Measurements from ENCODE around the gene SNRPD3. TPM values are rescaled to one million over a fixed set of nuclear protein-coding genes. Genes with fewer than 3 reads are reported as not detected.
A peak's percentile ranks its signal among the peaks of the same experiment; 100 is the strongest.

Gene SNRPD3
- total and polyA plus RNA-seq, 9 of the 15 experiments (the other 6 are each of a cell fraction or from before 2014, with no cell fraction given), result 131 to 366 (median 274) TPM

GRCh38 chr22:24525416-24526037 lies 30.3 kb upstream of the SNRPD3 start (continued):
- TF ChIP-seq ZNF518B (CRISPR knock-in tag; IDR thresholded peaks at IDR 0.05), result no peak
- TF ChIP-seq DACH1 (IDR thresholded peaks at IDR 0.05; ENCODE audit: partially characterized antibody), result no peak
- TF ChIP-seq SMARCA4 (IDR thresholded peaks at IDR 0.05), result 0 out of 2 replicates have a peak, but pooled peaks have one; percentile 15
- no peak for TF ChIP-seq L3MBTL2 (IDR thresholded peaks at IDR 0.05)
- no peak for TF ChIP-seq CAMTA2 (CRISPR knock-in tag; conservative IDR thresholded peaks at IDR 0.05)
- TF ChIP-seq KLF1 (tag; IDR thresholded peaks at IDR 0.05), result no peak
- no peak for TF ChIP-seq DMBX1 (CRISPR knock-in tag; IDR thresholded peaks at IDR 0.05; ENCODE audit: borderline replicate concordance)
- no peak for TF ChIP-seq SP1 (CRISPR knock-in tag; IDR thresholded peaks at IDR 0.05)
- no peak for TF ChIP-seq CLOCK (CRISPR knock-in tag; IDR thresholded peaks at IDR 0.05; ENCODE audit: borderline replicate concordance)
- TF ChIP-seq SRSF1 (IDR thresholded peaks at IDR 0.05; ENCODE audit: low read depth, low read length), result no peak
- no peak for TF ChIP-seq KHSRP (IDR thresholded peaks at IDR 0.05)
- no peak for TF ChIP-seq ZNF717 (CRISPR knock-in tag; IDR thresholded peaks at IDR 0.05)
- TF ChIP-seq, protein P1, sequence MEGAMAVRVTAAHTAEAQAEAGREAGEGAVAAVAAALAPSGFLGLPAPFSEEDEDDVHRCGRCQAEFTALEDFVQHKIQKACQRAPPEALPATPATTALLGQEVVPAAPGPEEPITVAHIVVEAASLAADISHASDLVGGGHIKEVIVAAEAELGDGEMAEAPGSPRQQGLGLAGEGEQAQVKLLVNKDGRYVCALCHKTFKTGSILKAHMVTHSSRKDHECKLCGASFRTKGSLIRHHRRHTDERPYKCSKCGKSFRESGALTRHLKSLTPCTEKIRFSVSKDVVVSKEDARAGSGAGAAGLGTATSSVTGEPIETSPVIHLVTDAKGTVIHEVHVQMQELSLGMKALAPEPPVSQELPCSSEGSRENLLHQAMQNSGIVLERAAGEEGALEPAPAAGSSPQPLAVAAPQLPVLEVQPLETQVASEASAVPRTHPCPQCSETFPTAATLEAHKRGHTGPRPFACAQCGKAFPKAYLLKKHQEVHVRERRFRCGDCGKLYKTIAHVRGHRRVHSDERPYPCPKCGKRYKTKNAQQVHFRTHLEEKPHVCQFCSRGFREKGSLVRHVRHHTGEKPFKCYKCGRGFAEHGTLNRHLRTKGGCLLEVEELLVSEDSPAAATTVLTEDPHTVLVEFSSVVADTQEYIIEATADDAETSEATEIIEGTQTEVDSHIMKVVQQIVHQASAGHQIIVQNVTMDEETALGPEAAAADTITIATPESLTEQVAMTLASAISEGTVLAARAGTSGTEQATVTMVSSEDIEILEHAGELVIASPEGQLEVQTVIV (CRISPR knock-in tag; IDR thresholded peaks at IDR 0.05; ENCODE audit: borderline replicate concordance), result no peak
- no peak for TF ChIP-seq ZNF175 (CRISPR knock-in tag; IDR thresholded peaks at IDR 0.05; ENCODE audit: low read depth)
- TF ChIP-seq GATA2 (CRISPR knock-in tag; IDR thresholded peaks at IDR 0.05), result no peak
- TF ChIP-seq BRF1 (IDR thresholded peaks at IDR 0.05; ENCODE audit: borderline replicate concordance, extremely low read depth, insufficient read length), result no peak
- no peak for TF ChIP-seq MCM2 (IDR thresholded peaks at IDR 0.05; ENCODE audit: low read depth)
- TF ChIP-seq BRCA1 (IDR thresholded peaks at IDR 0.05), result no peak
- TF ChIP-seq BRCA1 (CRISPR knock-in tag; IDR thresholded peaks at IDR 0.05), result no peak
- TF ChIP-seq VEZF1 (CRISPR knock-in tag; IDR thresholded peaks at IDR 0.05), result no peak
